Stimulated activated CD4-positive, alpha-beta T cell treated with anti-CD3 and anti-CD28 coated beads, Interleukin-2, amount 100 ng/mL, for 48 hours (primary cell): ENCODE measurements around the gene GRB10.
A peak's percentile ranks its signal among the peaks of the same experiment; 100 is the strongest.

Source experiments
- DNase-seq, 2 donors: peaks; one replicate each; pipeline ENCODE4 v3.0.0-alpha.2; 2020

GRB10 gene

DNA sequence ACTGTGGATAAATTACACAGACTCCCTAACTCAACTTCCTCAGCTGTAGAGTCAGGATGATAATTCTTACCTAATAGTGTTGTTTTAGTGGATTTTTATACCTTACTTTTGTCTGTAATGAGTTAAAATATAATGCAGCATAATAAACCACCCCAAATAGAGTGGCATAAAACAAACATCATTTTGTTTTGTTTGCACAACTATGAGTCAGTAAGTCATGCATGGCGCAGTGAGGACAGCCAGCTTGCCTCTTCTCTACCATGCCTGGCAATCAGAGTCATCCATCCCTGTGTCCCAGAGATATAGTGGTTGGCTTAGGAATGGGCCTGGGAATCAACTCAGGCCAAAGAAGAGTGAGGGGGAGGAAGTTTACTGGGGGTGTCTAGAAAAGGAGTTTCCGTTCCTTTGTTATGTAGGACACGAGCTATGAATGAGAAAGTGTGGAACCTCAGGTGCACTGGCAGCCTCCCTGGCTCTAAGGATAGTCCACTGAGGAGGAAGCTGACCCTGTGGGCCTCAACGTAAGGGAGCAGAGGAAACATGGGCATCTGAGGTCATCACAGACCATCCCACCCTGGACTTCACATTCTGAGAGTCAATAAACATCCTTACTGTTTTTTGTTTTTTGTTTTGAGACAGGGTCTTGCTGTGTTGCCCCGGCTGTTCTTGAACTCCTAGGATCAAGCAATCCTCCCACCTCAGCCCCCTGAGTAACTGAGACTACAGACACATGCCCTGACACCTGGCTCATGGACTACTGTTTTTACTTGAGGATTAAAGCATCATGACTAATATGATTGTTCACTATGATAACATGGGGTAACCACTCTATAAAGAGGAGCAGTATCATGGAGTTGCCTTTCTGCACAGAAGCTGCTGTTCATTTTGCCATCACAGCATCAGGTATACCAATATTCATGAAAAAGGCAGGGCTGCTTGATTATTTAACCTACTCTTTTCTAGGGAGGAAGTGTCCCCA, 21.0 kb upstream of the GRB10 start:
- DNase-seq: no peak

DNA sequence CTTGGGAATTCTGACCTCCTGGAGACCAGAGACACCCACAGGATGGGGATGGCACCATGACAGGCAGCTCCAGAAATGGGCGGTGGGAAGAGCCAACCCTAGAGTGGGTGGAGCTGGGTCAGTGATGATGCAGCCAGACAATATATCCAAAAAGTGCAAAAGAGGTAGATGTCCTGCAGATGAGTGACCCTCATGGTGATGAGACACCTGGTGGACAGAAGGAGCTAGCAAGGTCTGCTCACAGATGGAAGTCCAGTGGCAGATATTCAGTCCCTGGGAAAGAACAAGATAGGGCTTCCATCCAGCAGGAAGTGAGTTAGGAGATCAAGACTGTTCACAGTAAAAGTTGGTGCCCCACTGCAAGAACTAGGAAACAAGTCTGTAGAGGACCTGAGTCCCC, 19.2 kb upstream of the GRB10 start:
- DNase-seq: no peak

DNA sequence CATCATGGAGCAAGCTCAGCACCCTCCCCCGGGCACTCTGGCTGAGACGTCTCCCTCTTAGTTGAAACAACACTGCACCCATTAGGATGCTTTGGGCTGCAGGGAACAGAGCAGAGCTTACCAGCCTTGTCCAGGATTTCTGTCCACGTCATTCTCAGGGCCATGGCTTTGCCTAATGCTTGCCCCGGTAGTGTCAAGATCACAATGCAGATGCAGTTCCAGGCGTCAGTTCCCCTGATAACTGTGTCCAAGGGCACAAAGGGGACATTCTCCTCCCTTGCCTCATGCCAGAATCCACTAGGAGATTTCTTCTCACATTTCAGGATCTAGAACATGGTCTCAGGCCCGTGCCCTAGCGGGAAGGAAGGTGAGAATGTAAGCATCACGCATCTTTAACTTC, 17.2 kb upstream of the GRB10 start:
- no peak for DNase-seq

DNA sequence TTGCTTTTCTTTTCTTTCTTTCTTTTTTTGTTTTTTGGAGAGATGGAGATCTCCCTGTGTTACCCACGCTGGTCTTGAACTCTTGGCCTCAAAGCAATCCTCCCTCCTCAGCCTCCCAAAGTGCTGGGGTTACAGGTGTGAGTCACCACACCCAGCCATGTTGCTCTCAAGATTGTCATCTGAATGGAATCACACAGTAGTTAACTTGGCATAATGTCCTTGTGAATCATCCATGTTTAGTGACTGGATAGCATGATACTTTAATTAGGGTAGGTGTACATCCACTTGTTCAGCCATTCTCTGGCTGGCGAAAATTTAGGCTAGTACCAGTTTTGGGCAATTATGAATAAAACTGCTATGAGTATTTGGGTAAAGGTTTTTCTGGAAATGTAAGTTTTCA, 15.4 kb upstream of the GRB10 start:
- DNase-seq: no peak

DNA sequence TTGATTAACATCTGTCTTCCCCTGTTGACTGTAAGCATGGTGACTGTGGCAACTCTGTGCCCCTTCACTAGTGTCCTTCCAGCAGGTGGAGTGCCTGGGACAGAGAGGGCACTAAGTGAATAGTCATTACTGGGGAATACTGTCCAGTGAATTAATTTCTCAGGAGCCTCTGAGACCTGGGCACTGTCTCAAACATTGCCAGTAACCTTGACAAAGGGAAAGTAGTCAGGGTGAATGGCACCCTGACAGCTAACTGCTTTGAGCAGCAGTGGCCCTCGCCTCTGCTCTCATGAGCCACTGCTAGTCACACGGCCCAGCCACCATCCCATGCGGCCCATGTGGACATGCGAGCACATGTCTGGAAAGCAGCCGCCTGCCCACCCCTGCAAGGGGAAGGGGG, 13.1 kb upstream of the GRB10 start:
- no peak for DNase-seq

DNA sequence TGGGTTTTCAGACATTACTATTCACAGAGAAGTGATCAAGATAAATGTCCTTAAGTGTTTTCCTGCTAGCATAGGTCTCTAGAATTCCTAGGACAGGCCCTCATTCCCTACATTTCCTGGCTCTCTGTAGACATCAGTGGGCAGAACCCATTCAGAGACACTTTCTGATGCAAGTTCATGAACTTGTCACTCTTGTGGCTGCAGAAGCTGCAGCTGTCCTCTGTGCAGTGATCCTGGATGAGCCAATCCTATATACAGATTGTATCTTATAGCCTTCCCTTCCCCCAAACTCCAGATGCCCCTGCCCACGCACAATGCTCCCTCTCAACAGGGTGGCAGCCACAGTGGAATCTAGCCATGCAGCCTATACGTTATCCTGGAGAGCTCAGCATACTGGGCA, 12.6 kb upstream of the GRB10 start:
- no peak for DNase-seq

DNA sequence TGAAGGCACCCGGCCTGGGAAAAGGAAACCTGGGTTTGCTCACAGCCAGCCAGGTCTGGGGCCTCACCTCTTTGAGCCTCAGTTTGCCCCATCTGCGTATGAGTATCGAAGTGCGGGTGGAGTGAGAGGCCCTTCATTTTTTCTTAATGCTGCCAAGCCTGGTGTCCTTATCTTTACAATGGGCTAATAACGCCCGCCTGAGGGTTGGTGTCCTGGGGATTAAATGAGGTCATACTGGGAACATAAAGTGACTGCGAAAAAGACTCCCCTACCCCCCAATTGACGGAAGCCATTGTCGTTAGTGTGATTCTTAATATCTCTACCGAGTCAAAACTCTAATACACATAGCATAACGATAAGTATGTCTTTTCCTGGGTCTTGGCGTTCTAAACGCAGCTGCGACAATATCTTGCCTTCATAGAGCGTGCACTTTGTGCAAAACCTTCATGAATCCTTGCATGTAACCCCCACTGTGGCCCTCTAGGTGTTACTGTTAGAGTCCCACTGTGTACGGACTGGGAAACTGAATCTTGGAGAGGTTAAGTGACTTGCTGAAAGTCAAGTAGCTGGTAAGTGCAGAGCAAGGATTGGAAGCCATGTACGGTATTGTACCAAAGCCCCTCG, 11.4 kb upstream of the GRB10 start:
- DNase-seq: no peak

DNA sequence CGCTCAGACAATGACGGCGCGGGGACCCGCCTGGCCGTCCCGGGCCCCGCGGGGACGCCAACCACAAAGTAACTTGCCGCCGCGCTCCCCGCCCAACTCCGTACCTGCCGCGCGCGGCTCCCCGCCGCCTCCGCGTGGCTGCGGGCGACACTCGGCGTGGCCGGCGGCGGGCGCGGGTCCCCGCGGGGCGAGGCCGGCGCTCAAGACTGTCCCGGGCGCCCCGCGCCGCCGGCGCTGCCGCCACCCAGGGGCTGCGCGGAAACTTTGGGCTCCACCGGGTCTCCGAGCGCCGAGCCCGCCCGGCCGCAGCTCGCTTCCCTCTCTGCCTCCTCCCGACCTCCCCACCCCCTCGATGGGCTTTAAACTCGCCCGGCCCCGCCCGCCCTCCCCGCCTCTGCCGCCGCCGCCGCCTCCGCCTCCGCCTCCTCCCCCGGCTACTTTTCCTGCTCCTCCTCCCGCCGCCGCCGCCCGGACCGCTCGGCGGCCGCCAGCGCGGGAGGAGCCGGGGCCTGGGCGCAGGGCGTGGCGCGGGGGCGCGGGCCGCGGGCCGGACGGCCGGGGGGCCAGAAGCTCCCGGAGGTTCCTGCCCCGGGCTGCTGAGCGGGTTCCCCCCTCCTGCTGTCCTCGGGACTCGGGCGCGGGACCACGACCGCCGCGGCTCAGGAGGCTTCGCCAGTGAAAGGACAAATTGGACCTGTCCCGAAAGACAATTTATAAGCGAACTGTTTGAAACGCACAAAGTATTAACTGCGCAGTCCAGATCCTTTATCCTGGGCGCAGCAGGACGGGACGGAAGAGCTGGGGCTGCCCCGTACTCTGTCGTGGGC, 10.6 kb upstream of the GRB10 start:
- DNase-seq: no peak

DNA sequence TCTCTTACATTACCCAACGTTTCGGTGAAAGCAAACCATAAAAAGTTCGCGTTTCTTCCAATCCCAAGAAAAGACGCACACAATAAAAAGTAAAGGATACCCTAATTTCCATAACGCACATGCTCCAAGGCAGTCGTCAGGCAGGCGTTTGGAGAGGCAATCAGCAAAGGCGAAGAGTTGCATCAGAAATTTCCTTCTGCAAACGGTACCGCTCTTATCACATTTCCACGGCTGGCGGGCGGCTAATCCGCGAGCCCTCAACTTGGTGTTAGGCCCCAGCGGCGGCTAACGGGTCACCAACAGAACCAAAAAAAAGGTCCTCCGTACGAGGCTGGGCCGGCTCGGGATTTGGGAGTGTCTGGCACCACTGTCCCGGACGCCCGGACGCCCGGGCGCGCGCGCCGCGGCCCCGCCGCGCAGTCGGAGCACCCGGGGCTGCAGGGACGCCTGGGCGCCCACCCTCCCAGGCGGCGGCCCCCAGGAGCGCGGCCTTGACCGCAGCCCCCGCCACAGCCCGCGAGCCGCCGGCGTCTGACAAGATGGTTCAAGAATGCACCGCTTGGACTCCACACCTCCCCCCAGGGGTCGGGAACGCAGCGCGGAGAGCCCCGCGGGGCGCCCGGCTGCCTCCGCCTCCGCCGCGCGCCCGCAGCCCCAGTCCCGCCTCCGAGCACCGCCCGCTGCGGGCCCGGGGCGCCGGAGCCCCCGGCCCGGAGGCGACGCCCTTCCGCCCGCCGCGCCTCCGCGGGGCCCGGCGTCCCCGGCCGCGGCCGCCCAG, 9.8 kb upstream of the GRB10 start:
- DNase-seq: no peak

DNA sequence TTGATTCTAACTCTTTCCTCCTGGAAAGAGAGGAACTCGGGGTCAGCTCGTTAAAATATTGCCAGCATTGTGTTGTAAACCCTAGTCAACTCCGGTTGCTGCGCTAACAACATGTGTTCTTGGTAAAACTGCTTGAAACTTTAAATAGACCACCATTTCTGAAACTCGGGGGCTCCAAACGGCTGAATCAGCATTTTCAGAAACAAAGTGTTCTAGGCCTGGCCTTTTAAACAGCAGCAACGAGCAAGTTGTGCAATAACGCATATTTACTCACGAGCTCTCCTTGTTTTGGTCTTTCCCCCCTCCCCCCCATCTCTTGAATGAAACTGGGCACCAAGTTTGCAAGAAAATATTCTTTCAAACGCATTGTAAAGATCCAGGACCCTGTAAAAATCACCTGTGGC, 9.2 kb upstream of the GRB10 start:
- DNase-seq: no peak

DNA sequence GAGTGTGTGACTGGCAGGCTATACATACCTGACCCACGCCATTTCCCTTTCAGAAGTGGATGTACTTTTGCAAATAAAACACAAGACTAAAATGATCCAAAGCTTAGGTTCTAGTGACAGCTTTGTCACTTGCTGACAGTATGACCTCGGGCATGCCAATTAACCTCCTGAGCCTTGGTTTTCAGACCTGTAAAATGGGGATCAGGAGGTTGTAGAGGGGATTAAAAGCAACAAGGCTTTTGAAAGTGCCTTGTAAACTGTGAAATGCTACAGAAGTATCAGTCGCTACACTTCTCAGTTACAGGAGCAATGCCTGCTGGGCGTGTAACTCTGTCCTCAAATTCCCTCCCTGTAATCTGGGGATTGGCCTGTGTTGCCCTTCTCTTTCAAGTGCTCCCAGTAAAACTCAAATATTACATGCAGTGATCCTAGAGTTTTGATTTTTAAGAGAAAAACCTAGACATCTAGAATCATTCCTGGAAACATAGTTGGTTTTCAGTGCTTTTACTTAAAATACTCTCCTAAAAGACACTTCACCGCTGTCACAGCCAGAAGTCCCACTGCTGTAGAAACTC, 8.8 kb upstream of the GRB10 start:
- no peak for DNase-seq

DNA sequence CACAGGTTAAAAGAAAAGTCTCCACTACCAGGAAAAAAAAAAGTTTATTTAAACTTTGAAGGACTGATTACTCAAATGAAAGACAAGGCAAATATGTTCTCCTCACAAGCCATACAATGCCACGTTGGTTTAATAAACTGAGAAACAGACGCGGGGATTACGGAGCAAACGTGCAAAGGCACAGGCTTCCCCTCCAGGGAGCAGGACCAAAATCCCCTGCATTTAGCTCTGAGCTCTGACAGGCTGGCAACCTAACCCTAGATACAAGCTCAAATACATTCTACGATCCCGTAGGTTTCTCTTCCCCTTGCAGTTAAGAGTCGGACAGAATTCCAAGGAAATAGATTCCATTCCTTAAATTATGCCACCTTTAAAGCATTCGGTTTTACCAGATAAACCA, 7.7 kb upstream of the GRB10 start:
- no peak for DNase-seq

DNA sequence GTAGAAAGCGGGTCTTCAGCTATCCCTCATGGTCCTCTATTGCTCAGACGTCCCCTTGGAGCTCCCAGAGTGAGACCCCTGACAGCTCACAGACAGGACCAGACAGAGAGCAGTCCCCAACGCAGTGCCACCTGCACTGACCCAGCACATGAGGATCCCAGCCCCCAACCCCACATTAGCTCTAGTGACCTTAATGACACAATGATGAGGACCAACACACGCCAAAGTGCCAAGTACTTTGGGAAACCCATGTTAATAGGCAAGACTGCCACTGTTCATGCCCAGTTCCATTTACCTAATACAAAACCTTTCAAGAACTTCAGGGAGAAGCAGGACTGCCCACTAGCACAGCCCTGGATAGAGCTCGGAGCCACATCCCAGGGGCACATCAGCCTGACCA, 5.7 kb upstream of the GRB10 start:
- no peak for DNase-seq

DNA sequence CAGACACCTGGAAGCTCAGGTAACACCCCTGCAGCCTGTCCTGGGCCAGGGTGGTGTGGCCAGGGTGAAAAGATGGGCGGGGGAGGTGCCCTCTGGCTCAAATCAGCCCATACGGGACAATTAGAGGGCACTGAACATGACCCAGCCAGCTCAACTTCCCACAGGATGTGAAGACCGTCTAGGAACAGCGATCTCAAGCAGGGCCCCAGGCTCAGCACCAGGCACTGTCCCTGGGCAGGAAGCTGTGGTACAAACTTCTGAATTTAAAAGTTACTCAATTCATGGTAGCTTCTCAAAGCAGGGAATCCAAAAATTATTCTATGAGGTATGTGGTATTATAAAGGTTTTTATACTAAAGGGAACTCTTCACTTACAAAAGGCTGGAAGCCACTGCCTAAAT, 5.1 kb upstream of the GRB10 start:
- no peak for DNase-seq

DNA sequence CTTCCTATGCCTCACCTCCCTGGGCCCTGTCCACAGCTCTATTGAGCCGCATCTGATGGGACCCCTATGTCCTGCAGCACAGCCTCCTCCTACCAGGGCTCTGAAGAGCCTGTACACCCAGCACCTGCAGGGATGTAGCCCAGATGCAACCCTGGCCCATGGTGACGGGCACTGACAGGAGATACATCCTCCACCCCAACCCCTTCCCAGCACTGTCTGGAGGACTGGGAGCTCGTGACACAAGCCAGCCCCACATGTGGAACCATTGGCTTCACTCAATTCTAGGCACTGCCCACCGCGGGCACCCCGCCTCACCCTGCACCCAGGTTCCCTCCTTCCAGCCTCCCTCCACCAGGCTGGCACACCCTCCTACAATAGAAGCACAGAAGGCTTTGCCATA, 2.6 kb upstream of the GRB10 start:
- DNase-seq: no peak

DNA sequence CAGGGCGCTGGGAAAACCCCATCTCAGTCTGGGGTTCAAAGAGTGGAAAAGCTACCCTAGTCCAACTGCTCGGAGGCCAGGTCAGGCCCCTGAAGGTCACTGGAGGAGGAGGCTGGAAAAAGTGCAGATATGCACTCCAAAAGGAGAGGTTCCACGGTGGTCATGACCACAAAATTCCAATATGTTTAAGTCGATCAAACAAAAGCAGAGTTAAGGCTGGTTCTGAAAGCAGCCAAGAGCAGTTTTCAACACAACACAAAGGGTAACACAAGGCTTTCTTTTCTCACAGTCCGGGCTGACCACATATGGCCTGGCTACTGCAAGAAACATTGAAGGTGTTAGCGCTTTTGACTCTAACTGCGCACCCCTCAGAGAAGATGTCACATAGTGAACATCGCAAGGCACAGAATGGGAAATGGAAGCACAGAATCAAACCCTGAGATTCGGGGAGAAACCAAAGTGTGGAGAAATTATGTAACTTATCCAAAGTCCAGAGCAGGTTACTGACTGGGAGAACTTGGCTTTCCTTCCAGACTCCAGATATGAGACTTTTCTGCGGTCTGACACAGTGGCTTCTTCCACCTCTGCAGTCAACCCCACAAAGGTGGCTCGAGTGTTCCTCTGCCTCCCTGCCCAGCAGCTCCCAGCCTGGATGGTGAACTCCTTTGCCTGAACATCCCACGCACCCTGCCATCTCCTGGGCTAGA, 1.3 kb upstream of the GRB10 start:
- DNase-seq: no peak

DNA sequence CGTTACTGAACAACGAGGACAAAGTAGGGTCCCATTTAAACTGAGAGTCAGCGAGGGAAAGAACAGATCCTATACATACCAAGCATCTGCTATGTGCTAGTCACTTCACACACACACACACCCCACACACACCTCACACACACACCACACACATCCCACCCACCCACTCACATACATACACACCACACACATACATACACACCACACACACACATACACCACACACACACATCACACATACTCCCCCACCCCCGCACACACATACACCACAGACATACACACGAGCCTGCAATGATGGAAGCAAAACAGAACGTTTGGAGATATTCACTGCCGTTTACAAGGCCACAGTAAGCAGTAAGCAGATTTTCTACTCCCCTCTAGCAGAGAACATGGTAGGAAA, 607 bp upstream of the GRB10 start:
- DNase-seq: no peak

DNA sequence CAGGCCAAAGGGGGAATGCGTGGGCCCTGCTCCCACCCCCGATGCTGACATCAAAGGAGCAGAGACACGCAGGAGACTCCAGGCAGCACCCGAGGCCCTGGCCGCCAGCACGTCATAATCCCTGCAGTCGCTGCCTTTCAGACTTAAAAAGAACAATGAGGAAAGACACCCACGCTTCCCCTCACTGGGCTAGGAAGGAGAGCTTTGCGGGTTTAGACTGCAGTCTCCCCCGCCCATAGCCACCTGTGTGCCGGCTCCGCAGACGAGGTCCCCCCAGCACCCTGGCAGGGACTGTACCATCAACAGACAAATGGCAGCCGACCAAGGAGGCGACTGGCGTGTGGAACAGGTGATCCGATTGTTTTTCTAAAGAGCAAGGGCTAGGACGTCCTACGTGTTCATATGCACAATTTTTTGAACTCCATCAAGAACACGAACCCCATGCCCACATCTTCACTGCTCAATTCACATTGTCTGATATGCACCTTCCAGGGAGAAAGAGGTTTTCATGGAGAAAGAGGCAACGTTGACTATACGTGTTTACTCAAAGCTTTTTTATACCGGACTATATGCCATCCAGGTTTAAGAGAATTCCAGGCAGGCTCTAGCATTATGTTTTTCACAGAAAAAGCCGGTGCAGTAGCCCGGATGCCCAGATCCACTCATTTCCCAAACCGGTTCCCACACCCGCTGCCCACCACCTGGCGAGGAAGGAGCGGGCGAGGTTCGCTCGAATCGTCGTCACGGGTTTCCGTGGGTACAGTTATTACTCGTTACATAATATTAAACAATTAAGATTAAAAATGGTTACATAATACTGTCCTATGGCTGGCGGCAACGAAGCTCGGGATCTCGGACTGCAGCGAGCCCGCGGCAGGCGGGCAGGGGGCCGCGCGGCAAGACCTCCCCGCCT, 1.1 kb downstream of the GRB10 start:
- DNase-seq: peak in 1 of 2 donors; percentile 23

DNA sequence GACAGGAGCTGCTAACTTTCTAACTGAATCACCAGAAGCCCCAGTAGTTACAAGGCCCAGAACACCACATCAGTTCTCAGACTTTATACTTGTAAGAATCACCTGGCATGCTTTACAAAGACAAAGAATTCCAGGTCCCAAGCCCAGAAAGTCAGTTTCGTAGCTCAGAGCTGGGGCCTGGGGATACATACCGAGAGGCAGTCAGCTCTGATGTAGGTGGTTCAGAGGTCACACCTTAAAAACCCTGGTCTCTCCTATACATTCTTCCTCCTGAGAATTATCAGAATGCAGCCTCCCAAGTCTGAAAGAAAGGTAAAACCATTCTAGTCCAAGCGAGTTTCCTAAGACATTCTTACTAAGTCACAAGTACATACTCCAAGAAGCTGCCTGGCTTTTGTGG, 2.3 kb downstream of the GRB10 start:
- no peak for DNase-seq

DNA sequence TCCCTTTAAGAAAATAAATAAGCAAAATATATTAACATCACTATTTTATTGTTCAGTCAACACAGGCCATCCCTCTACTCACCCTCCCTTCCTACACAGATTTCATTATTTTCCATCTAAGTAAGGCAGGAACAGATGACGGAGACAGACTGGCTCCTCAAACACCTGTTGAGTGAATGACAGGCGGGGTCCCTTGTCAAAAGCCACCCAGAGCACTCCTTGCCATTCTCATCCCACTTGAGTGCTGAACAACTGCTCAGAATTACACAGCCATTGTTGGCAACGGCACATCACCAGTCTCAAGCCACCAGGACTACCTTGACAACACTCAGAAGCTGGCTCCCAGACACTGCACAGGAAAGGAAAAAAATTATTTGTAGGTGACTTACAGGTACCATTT, 3.3 kb downstream of the GRB10 start:
- no peak for DNase-seq

DNA sequence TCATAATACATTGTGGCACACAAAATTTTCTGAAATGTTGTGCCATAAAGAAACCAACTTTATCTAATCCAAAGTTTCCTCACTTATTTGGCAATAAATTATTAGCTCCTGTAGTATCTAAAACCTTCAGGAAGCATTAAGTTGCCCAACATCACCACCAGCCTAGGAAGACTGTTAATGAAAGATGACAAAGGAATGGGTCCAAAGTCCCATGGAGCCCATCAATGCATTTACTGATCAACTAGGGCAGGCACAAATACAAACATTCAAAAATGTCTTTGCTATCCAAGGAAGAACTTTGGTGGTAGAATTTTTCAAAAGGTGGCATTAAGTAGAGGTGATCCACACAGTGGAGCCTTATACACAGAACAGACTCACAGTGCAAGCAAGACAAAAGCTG, 4.5 kb downstream of the GRB10 start:
- DNase-seq: no peak
